H9 (cell line): ENCODE measurements around the gene RFWD3. TPM values are rescaled to one million over a fixed set of nuclear protein-coding genes. Genes with fewer than 3 reads are reported as not detected.

Experiments used
- DNase-seq: peaks from one replicate; pipeline ENCODE4 v3.0.0-alpha.2; 2017
- H2AFZ ChIP-seq: one replicate; pipeline ENCODE4 v1.6.1; 2013; ENCODE audit warnings: mild to moderate bottlenecking, low read length, control low read depth, moderate library complexity
- H2AK5ac ChIP-seq: 2 replicates; pipeline ENCODE4 v1.6.1; 2013; ENCODE audit warnings: low read length, control low read depth, mixed read lengths; ENCODE audit not compliant: insufficient read length
- H2BK120ac ChIP-seq: one replicate; pipeline ENCODE4 v1.6.1; 2013; ENCODE audit warnings: low read depth, mild to moderate bottlenecking, low read length, control low read depth, inconsistent platforms; ENCODE audit not compliant: poor library complexity, severe bottlenecking
- H2BK12ac ChIP-seq: 2 replicates; pipeline ENCODE4 v1.6.1; 2013; ENCODE audit warnings: low read length, control low read depth, mixed read lengths, low read depth; ENCODE audit not compliant: insufficient read length
- H2BK15ac ChIP-seq: 2 replicates; pipeline ENCODE4 v1.6.1; 2013; ENCODE audit warnings: low read depth, low read length, control low read depth
- H2BK20ac ChIP-seq: one replicate; pipeline ENCODE4 v1.6.1; 2013; ENCODE audit warnings: low read depth, mild to moderate bottlenecking, low read length, control low read depth, inconsistent platforms; ENCODE audit not compliant: poor library complexity, severe bottlenecking
- H2BK5ac ChIP-seq: 2 replicates; pipeline ENCODE4 v1.6.1; 2013; ENCODE audit warnings: low read length, control low read depth, mixed read lengths; ENCODE audit not compliant: insufficient read length
- H3K14ac ChIP-seq: 2 replicates; pipeline ENCODE4 v1.6.1; 2013; ENCODE audit warnings: low read length, control low read depth; ENCODE audit not compliant: insufficient read depth
- H3K18ac ChIP-seq: 2 replicates; pipeline ENCODE4 v1.6.1; 2013; ENCODE audit warnings: low read depth, mild to moderate bottlenecking, mixed read lengths, low read length, control low read depth; ENCODE audit not compliant: insufficient read length
- H3K23ac ChIP-seq: 2 replicates; pipeline ENCODE4 v1.6.1; 2013; ENCODE audit warnings: low read length, control low read depth, mixed read lengths, low read depth; ENCODE audit not compliant: insufficient read length
- H3K23me2 ChIP-seq: 2 replicates; pipeline ENCODE4 v1.6.1; 2013; ENCODE audit warnings: low read depth, mild to moderate bottlenecking, mixed read lengths, low read length, control low read depth; ENCODE audit not compliant: insufficient read length, poor library complexity, severe bottlenecking
- H3K27ac ChIP-seq: 2 replicates; pipeline ENCODE4 v1.5.1; 2013; ENCODE audit warnings: low read length, control low read depth, mixed read lengths, low read depth; ENCODE audit not compliant: insufficient read length
- H3K27me3 ChIP-seq: 2 replicates; pipeline ENCODE4 v1.6.1; 2013; ENCODE audit warnings: low read length, control low read depth, inconsistent platforms; ENCODE audit not compliant: insufficient read depth
- H3K4ac ChIP-seq: 2 replicates; pipeline ENCODE4 v1.6.1; 2013; ENCODE audit warnings: low read depth, mild to moderate bottlenecking, control low read depth, inconsistent platforms, low read length, moderate library complexity
- H3K4me1 ChIP-seq: 2 replicates; pipeline ENCODE4 v1.6.1; 2013; ENCODE audit warnings: low read length, control low read depth, inconsistent platforms; ENCODE audit not compliant: insufficient read depth
- H3K4me2 ChIP-seq: 2 replicates; pipeline ENCODE4 v1.6.1; 2013; ENCODE audit warnings: low read length, control low read depth, mixed read lengths; ENCODE audit not compliant: insufficient read length, insufficient read depth
- H3K56ac ChIP-seq: 2 replicates; pipeline ENCODE4 v1.6.1; 2013; ENCODE audit warnings: low read depth, mild to moderate bottlenecking, mixed read lengths, low read length, control low read depth; ENCODE audit not compliant: insufficient read length
- H3K79me1 ChIP-seq: 2 replicates; pipeline ENCODE4 v1.6.1; 2013; ENCODE audit warnings: low read depth, mild to moderate bottlenecking, moderate library complexity, low read length, control low read depth, inconsistent platforms; ENCODE audit not compliant: insufficient read depth, poor library complexity, severe bottlenecking
- H3K79me2 ChIP-seq: 2 replicates; pipeline ENCODE4 v1.6.1; 2013; ENCODE audit warnings: low read length, control low read depth, inconsistent platforms; ENCODE audit not compliant: insufficient read depth
- H3K9ac ChIP-seq: 2 replicates; pipeline ENCODE4 v1.6.1; 2013; ENCODE audit warnings: low read length, control low read depth, mixed read lengths; ENCODE audit not compliant: insufficient read length; ENCODE audit errors: extremely low read depth
- H3K9me3 ChIP-seq: one replicate; pipeline ENCODE4 v1.6.1; 2013; ENCODE audit warnings: low read depth, low read length, inconsistent platforms; ENCODE audit not compliant: control insufficient read depth
- H3T11ph ChIP-seq: one replicate; pipeline ENCODE4 v1.6.1; 2013; ENCODE audit warnings: mild to moderate bottlenecking, low read length, control low read depth, inconsistent platforms
- H4K20me1 ChIP-seq: one replicate; pipeline ENCODE4 v1.6.1; 2013; ENCODE audit not compliant: control insufficient read depth, insufficient read length, insufficient read depth
- H4K5ac ChIP-seq: 2 replicates; pipeline ENCODE4 v1.6.1; 2013; ENCODE audit warnings: low read depth, mild to moderate bottlenecking, mixed read lengths, low read length, control low read depth; ENCODE audit not compliant: insufficient read length
- H4K8ac ChIP-seq: replicated peaks from 2 replicates; pipeline ENCODE4 v1.6.1; 2013; ENCODE audit warnings: low read length, control low read depth, mixed read lengths, low read depth; ENCODE audit not compliant: insufficient read length
- H4K91ac ChIP-seq: 2 replicates; pipeline ENCODE4 v1.6.1; 2013; ENCODE audit warnings: low read depth, mild to moderate bottlenecking, moderate library complexity, mixed read lengths, low read length, control low read depth; ENCODE audit not compliant: insufficient read length
- H3K27ac Mint-ChIP-seq, 3 experiments: 2 replicates in 2 of 3; 3 replicates in 1 of 3; pipeline ENCODE4 v1.8.0; 2020 to 2021; ENCODE audit warnings: mixed read lengths in 3 of 3, mild to moderate bottlenecking in 1 of 3, moderate library complexity in 1 of 3
- H3K27me3 Mint-ChIP-seq: 2 replicates; pipeline ENCODE4 v1.8.0; 2021; ENCODE audit warnings: low read depth, mild to moderate bottlenecking, moderate library complexity, mixed read lengths
- H3K36me3 Mint-ChIP-seq, 3 experiments: 2 replicates in 2 of 3; 3 replicates in 1 of 3; pipeline ENCODE4 v1.8.0; 2020 to 2021; ENCODE audit warnings: low read depth in 3 of 3, mixed read lengths in 3 of 3; ENCODE audit not compliant: insufficient read depth in 1 of 3
- H3K4me1 Mint-ChIP-seq, 2 experiments: 2 replicates each; pipeline ENCODE4 v1.8.0; 2020; ENCODE audit warnings: mixed read lengths in 2 of 2
- H3K4me3 Mint-ChIP-seq, 2 experiments: 2 replicates in 1 of 2; 3 replicates in 1 of 2; pipeline ENCODE4 v1.8.0; 2020 to 2021; ENCODE audit warnings: mild to moderate bottlenecking in 2 of 2, mixed read lengths in 2 of 2, moderate library complexity in 1 of 2
- H3K9me3 Mint-ChIP-seq, 2 experiments: 2 replicates in 1 of 2; 3 replicates in 1 of 2; pipeline ENCODE4 v1.8.0; 2020; ENCODE audit warnings: mild to moderate bottlenecking in 2 of 2, mixed read lengths in 2 of 2, moderate library complexity in 1 of 2
- WGBS: extraction: QIAGEN DNeasy Blood & Tissue Kit; methylation state at CpG from one replicate; pipeline ENCODE4 v1.1.7; 2013; ENCODE audit warnings: missing lambda C conversion rate, low lambda C conversion rate, mixed read lengths; ENCODE audit not compliant: insufficient read length; ENCODE audit errors: extremely low coverage; 5-methylcytosine and 5-hydroxymethylcytosine counted together
- total RNA-seq: library from RNA; stranded (reverse); gene quantifications from 2 replicates; pipeline ENCODE4 v1.2.1, GENCODE V29; 2021
- TF ChIP-seq, protein P1 (sequence below): fragments of 200-600 bp; sonication (generic); conservative IDR thresholded peaks from 3 replicates; pipeline ENCODE4 v1.8.0; 2021; ENCODE audit warnings: antibody characterized with exemption, mild to moderate bottlenecking

Gene RFWD3
- total RNA-seq, 1 experiment from 2014 or later = 114 TPM

DNA sequence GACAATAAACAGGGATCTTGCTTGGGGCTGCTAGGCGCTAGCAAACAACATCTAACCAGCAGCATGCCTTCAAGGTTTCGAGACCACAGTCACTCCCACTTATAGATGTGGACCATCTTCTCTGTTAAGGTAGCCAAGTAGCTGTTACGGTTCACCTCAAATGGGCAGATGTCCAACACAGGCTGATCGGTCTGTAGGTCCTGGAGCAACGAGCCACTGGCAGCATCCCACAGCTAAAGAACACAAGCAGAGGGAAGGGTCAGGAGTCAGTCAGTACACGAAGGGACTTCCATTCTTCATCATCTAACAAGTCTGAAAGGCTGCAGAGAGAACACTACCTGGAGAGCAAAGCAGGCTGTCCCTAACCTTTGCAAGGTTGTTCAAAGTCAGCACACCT, 42.8 kb downstream of the RFWD3 start:
- no peak overlapping the region for H3K4me2 ChIP-seq
- no peaks in the 10 kb centered on the region for H3K23me2 ChIP-seq
- no peak overlapping the region for H3K56ac ChIP-seq
- H2BK5ac ChIP-seq = no peak overlapping the region
- no peak overlapping the region for H3K27ac ChIP-seq
- no peak overlapping the region for H3K14ac ChIP-seq
- H3K9ac ChIP-seq = no peak overlapping the region
- no peak overlapping the region for H3T11ph ChIP-seq
- no peaks in the 10 kb centered on the region for H3K4me1 ChIP-seq
- 0 out of 2 replicates have a peak, but pooled peaks cover 3% of the 10 kb centered on the region for H3K79me2 ChIP-seq
- H2BK120ac ChIP-seq = no peak overlapping the region
- Mint-ChIP-seq H3K27me3 (no peaks in the 10 kb centered on the region), H3K36me3 (peaks cover 48 to 91% (median 85%) of the 10 kb centered on the region in 3 experiments), H3K4me1 (peaks cover 14 to 18% of the 10 kb centered on the region in 2 experiments), H3K9me3 (no peaks in the 10 kb centered on the region), H3K27ac (0 out of 7 replicates have a peak overlapping the region, but pooled peaks of 1 of the 3 experiments have one; percentile 16), H3K4me3 (no peak overlapping the region)
- no peaks in the 10 kb centered on the region for H3K27me3 ChIP-seq
- H2AK5ac ChIP-seq = no peak overlapping the region
- H3K79me1 ChIP-seq = no peaks in the 10 kb centered on the region
- no peaks in the 10 kb centered on the region for H4K20me1 ChIP-seq
- no peak overlapping the region for H3K4ac ChIP-seq
- WGBS = no CpG with 5 or more reads among the region's 6 CpGs
- H3K9me3 ChIP-seq = no peaks in the 10 kb centered on the region
- no peak overlapping the region for H4K5ac ChIP-seq
- TF ChIP-seq, protein P1, sequence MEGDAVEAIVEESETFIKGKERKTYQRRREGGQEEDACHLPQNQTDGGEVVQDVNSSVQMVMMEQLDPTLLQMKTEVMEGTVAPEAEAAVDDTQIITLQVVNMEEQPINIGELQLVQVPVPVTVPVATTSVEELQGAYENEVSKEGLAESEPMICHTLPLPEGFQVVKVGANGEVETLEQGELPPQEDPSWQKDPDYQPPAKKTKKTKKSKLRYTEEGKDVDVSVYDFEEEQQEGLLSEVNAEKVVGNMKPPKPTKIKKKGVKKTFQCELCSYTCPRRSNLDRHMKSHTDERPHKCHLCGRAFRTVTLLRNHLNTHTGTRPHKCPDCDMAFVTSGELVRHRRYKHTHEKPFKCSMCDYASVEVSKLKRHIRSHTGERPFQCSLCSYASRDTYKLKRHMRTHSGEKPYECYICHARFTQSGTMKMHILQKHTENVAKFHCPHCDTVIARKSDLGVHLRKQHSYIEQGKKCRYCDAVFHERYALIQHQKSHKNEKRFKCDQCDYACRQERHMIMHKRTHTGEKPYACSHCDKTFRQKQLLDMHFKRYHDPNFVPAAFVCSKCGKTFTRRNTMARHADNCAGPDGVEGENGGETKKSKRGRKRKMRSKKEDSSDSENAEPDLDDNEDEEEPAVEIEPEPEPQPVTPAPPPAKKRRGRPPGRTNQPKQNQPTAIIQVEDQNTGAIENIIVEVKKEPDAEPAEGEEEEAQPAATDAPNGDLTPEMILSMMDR = no peak
- H4K91ac ChIP-seq = no peak overlapping the region
- H4K8ac ChIP-seq = no peak overlapping the region
- no peak overlapping the region for H2BK15ac ChIP-seq
- no peak overlapping the region for H2AFZ ChIP-seq
- H2BK20ac ChIP-seq = no peak overlapping the region
- DNase-seq = no peak
- H2BK12ac ChIP-seq = no peak overlapping the region
- H3K18ac ChIP-seq = no peak overlapping the region
- no peak overlapping the region for H3K23ac ChIP-seq
